Karpas-422 (cell line): ENCODE results near the gene SLC38A11. TPM values are rescaled to one million over a fixed set of nuclear protein-coding genes. Genes with fewer than 3 reads are reported as not detected.

Experiments
- DNase-seq: peaks from one replicate; pipeline ENCODE4 v3.0.0-alpha.2; 2015
- H2AFZ ChIP-seq: fragments of 200-600 bp; sonication (generic); 2 replicates; pipeline ENCODE4 v1.6.1; 2014; ENCODE audit warnings: antibody characterized with exemption, low read length, mixed read lengths
- H3K27ac ChIP-seq: fragments of 200-600 bp; sonication (generic); 2 replicates; pipeline ENCODE4 v1.5.1; 2014; ENCODE audit warnings: mild to moderate bottlenecking, low read length, moderate library complexity
- H3K27me3 ChIP-seq: fragments of 200-600 bp; sonication (generic); 2 replicates; pipeline ENCODE4 v1.6.1; 2014; ENCODE audit warnings: low read length, mixed read lengths
- H3K36me3 ChIP-seq: fragments of 200-600 bp; sonication (generic); 2 replicates; pipeline ENCODE4 v1.6.1; 2014; ENCODE audit warnings: low read length, mixed read lengths; ENCODE audit not compliant: insufficient read depth
- H3K4me1 ChIP-seq: fragments of 200-600 bp; sonication (generic); 2 replicates; pipeline ENCODE4 v1.6.1; 2014; ENCODE audit warnings: mild to moderate bottlenecking, low read length, mixed read lengths
- H3K4me2 ChIP-seq: fragments of 200-600 bp; sonication (generic); 2 replicates; pipeline ENCODE4 v1.6.1; 2014; ENCODE audit warnings: low read length, low read depth, mild to moderate bottlenecking; ENCODE audit not compliant: poor library complexity, severe bottlenecking
- H3K4me3 ChIP-seq: fragments of 200-600 bp; sonication (generic); 2 replicates; pipeline ENCODE4 v1.5.1; 2014; ENCODE audit warnings: mild to moderate bottlenecking, antibody characterized with exemption, low read length, mixed read lengths
- H3K79me2 ChIP-seq: fragments of 200-600 bp; sonication (generic); 2 replicates; pipeline ENCODE4 v1.6.1; 2014; ENCODE audit warnings: mild to moderate bottlenecking, low read length, mixed read lengths
- H3K9ac ChIP-seq: fragments of 200-600 bp; sonication (generic); 2 replicates; pipeline ENCODE4 v1.6.0; 2014; ENCODE audit warnings: low read length
- H3K9me2 ChIP-seq: fragments of 200-600 bp; sonication (generic), shearing (Covaris generic); replicated peaks from 2 replicates; pipeline ENCODE4 v1.6.0; 2014; ENCODE audit warnings: mild to moderate bottlenecking, low read length, moderate library complexity; ENCODE audit not compliant: insufficient read depth
- H3K9me3 ChIP-seq: fragments of 300-700, 200-600 bp; sonication (generic); 2 replicates; pipeline ENCODE4 v1.6.1; 2014; ENCODE audit warnings: low read length, mixed read lengths
- H4K20me1 ChIP-seq: fragments of 200-600 bp; sonication (generic); 2 replicates; pipeline ENCODE4 v1.6.1; 2014; ENCODE audit warnings: mild to moderate bottlenecking, antibody characterized with exemption, low read length, low read depth; ENCODE audit not compliant: insufficient read depth
- total RNA-seq: library from RNA; depleted of rRNA; stranded (reverse); fragments of >200 nt; shearing (Covaris generic); gene quantifications from 2 replicates; pipeline ENCODE4 v1.2.3, GENCODE V29; 2014; ENCODE audit warnings: low replicate concordance

Gene SLC38A11
- total RNA-seq, 1 experiment from 2014 or later = not detected

GRCh38 chr2:164891460-164891859 is 63.9 kb downstream of the SLC38A11 start:
- no peak overlapping the region for H2AFZ ChIP-seq
- no peak for DNase-seq
- H3K27ac ChIP-seq = no peak overlapping the region
- no peaks in the 10 kb centered on the region for H3K9me2 ChIP-seq
- H3K9me3 ChIP-seq = no peaks in the 10 kb centered on the region; the same call in 1 of the 2 replicates
- no peak overlapping the region for H3K4me2 ChIP-seq
- H3K36me3 ChIP-seq = no peaks in the 10 kb centered on the region
- H3K4me3 ChIP-seq = no peak overlapping the region
- H3K79me2 ChIP-seq = no peaks in the 10 kb centered on the region
- H4K20me1 ChIP-seq = no peaks in the 10 kb centered on the region
- H3K4me1 ChIP-seq = no peaks in the 10 kb centered on the region
- H3K27me3 ChIP-seq = no peaks in the 10 kb centered on the region
- H3K9ac ChIP-seq = no peak overlapping the region

- Histone ChIP-seq H2AFZ (no peak overlapping the region), H4K20me1 (no peaks in the 10 kb centered on the region), H3K27me3 (no peaks in the 10 kb centered on the region), H3K9ac (no peak overlapping the region), H3K4me3 (no peak overlapping the region), H3K4me1 (no peaks in the 10 kb centered on the region), H3K9me2 (no peaks in the 10 kb centered on the region), H3K36me3 (no peaks in the 10 kb centered on the region), H3K4me2 (no peak overlapping the region), H3K9me3 (no peaks in the 10 kb centered on the region; the same call in 1 of the 2 replicates), H3K27ac (no peak overlapping the region), H3K79me2 (no peaks in the 10 kb centered on the region)
- no peak for DNase-seq
Observed at GRCh38 chr2:164890544-164890943, 64.8 kb downstream of the SLC38A11 start.

- no peaks in the 10 kb centered on the region for H4K20me1 ChIP-seq
- H3K27ac ChIP-seq = no peak overlapping the region
- H2AFZ ChIP-seq = no peak overlapping the region
- H3K4me3 ChIP-seq = no peak overlapping the region
- H3K27me3 ChIP-seq = no peaks in the 10 kb centered on the region
- no peak overlapping the region for H3K9ac ChIP-seq
- DNase-seq = no peak
- no peaks in the 10 kb centered on the region for H3K79me2 ChIP-seq
- H3K36me3 ChIP-seq = no peaks in the 10 kb centered on the region
- no peaks in the 10 kb centered on the region for H3K4me1 ChIP-seq
- H3K9me3 ChIP-seq = no peaks in the 10 kb centered on the region; the same call in 1 of the 2 replicates
- no peaks in the 10 kb centered on the region for H3K9me2 ChIP-seq
- no peak overlapping the region for H3K4me2 ChIP-seq
Observed at GRCh38 chr2:164888592-164888991, 66.7 kb downstream of the SLC38A11 start.

GRCh38 chr2:164887434-164888144 is 67.7 kb downstream of the SLC38A11 start:
- no peak overlapping the region for H3K4me3 ChIP-seq
- DNase-seq = no peak
- no peaks in the 10 kb centered on the region for H4K20me1 ChIP-seq
- no peak overlapping the region for H3K4me2 ChIP-seq
- H3K27ac ChIP-seq = no peak overlapping the region
- H3K79me2 ChIP-seq = no peaks in the 10 kb centered on the region
- H3K4me1 ChIP-seq = no peaks in the 10 kb centered on the region
- H2AFZ ChIP-seq = no peak overlapping the region
- no peaks in the 10 kb centered on the region for H3K27me3 ChIP-seq
- no peak overlapping the region for H3K9ac ChIP-seq
- H3K9me3 ChIP-seq = no peaks in the 10 kb centered on the region
- no peaks in the 10 kb centered on the region for H3K9me2 ChIP-seq
- H3K36me3 ChIP-seq = no peaks in the 10 kb centered on the region

GRCh38 chr2:164882276-164882675 is 73.0 kb downstream of the SLC38A11 start:
- H3K27me3 ChIP-seq = no peaks in the 10 kb centered on the region
- H4K20me1 ChIP-seq = no peaks in the 10 kb centered on the region
- H3K9ac ChIP-seq = no peak overlapping the region
- H3K4me2 ChIP-seq = no peak overlapping the region
- no peaks in the 10 kb centered on the region for H3K4me1 ChIP-seq
- H3K36me3 ChIP-seq = no peaks in the 10 kb centered on the region
- H3K4me3 ChIP-seq = no peak overlapping the region
- no peak overlapping the region for H3K27ac ChIP-seq
- no peaks in the 10 kb centered on the region for H3K9me3 ChIP-seq
- no peak for DNase-seq
- no peaks in the 10 kb centered on the region for H3K9me2 ChIP-seq
- no peaks in the 10 kb centered on the region for H3K79me2 ChIP-seq
- H2AFZ ChIP-seq = no peak overlapping the region

GRCh38 chr2:164881524-164881923 is 73.8 kb downstream of the SLC38A11 start:
- Histone ChIP-seq H3K9ac (no peak overlapping the region), H3K27ac (no peak overlapping the region), H3K4me1 (no peaks in the 10 kb centered on the region), H3K79me2 (no peaks in the 10 kb centered on the region), H3K4me2 (no peak overlapping the region), H4K20me1 (no peaks in the 10 kb centered on the region), H3K4me3 (no peak overlapping the region), H3K9me3 (no peaks in the 10 kb centered on the region), H3K9me2 (no peaks in the 10 kb centered on the region), H2AFZ (no peak overlapping the region), H3K36me3 (no peaks in the 10 kb centered on the region), H3K27me3 (no peaks in the 10 kb centered on the region)
- no peak for DNase-seq

- H3K9me2 ChIP-seq = no peaks in the 10 kb centered on the region
- no peak overlapping the region for H3K9ac ChIP-seq
- no peaks in the 10 kb centered on the region for H3K79me2 ChIP-seq
- no peak for DNase-seq
- H3K4me3 ChIP-seq = no peak overlapping the region
- no peaks in the 10 kb centered on the region for H4K20me1 ChIP-seq
- no peaks in the 10 kb centered on the region for H3K9me3 ChIP-seq
- H3K4me1 ChIP-seq = no peaks in the 10 kb centered on the region
- no peaks in the 10 kb centered on the region for H3K27me3 ChIP-seq
- no peak overlapping the region for H2AFZ ChIP-seq
- no peaks in the 10 kb centered on the region for H3K36me3 ChIP-seq
- no peak overlapping the region for H3K4me2 ChIP-seq
- no peak overlapping the region for H3K27ac ChIP-seq
Observed at GRCh38 chr2:164879901-164880535, 75.3 kb downstream of the SLC38A11 start.

- Histone ChIP-seq H4K20me1 (no peaks in the 10 kb centered on the region), H3K9me3 (no peaks in the 10 kb centered on the region), H3K4me3 (no peak overlapping the region), H3K4me1 (no peaks in the 10 kb centered on the region), H3K79me2 (no peaks in the 10 kb centered on the region), H3K27ac (no peak overlapping the region), H2AFZ (no peak overlapping the region), H3K9me2 (no peaks in the 10 kb centered on the region), H3K27me3 (no peaks in the 10 kb centered on the region), H3K4me2 (no peak overlapping the region), H3K36me3 (no peaks in the 10 kb centered on the region), H3K9ac (no peak overlapping the region)
- no peak for DNase-seq
Observed at GRCh38 chr2:164877927-164878326, 77.4 kb downstream of the SLC38A11 start.
